HCT116 (cell line): ENCODE results near the gene HNRNPU.

Experiments used
- CTCF ChIP-seq, 3 experiments: fragments of 200-600 bp in 1 of 3; sonication (generic) in 1 of 3; IDR thresholded peaks in 2 of 3; conservative IDR thresholded peaks in 1 of 3; 2 replicates each; pipeline ENCODE4 v1.5.1; 2012 to 2017; ENCODE audit warnings: low read depth in 2 of 3, low read length in 2 of 3, antibody characterized with exemption in 1 of 3, borderline replicate concordance in 1 of 3, control low read depth in 1 of 3, mild to moderate bottlenecking in 1 of 3, mixed read lengths in 1 of 3, mixed run types in 1 of 3, moderate library complexity in 1 of 3; ENCODE audit not compliant: insufficient read depth in 1 of 3
- EGR1 ChIP-seq: IDR thresholded peaks from 2 replicates; pipeline ENCODE4 v1.6.1; 2012; ENCODE audit warnings: low read depth
- JUND ChIP-seq: IDR thresholded peaks from 2 replicates; pipeline ENCODE4 v1.6.1; 2012
- ZBTB33 ChIP-seq: IDR thresholded peaks from 2 replicates; pipeline ENCODE4 v1.6.1; 2011; ENCODE audit warnings: mild to moderate bottlenecking, low read length, moderate library complexity; ENCODE audit not compliant: insufficient replicate concordance; ENCODE audit errors: extremely low read depth

- TF ChIP-seq CTCF (IDR thresholded peaks at IDR 0.05 in 2 of 3, conservative IDR thresholded peaks at IDR 0.05 in 1 of 3; ENCODE audit: borderline replicate concordance in 1 of 3, insufficient read depth in 1 of 3, low read depth in 2 of 3, low read length in 2 of 3) (no peak), EGR1 (no peak), JUND (no peak), ZBTB33 (no peak)
These were observed 33.3 kb upstream of the HNRNPU start for GRCh38 chr1:244897476-244898254.
